GM21619 (cell line): ENCODE data around the gene LHFPL2.

Source experiments
- ATAC-seq: cut with Tn5 transposase; IDR thresholded peaks from one replicate; pipeline ENCODE4 v1.9.1; 2021; ENCODE audit not compliant: unreplicated experiment

Gene LHFPL2

GRCh38 chr5:78547183-78547582, 101.4 kb downstream of the LHFPL2 start:
- no peak for ATAC-seq

DNA sequence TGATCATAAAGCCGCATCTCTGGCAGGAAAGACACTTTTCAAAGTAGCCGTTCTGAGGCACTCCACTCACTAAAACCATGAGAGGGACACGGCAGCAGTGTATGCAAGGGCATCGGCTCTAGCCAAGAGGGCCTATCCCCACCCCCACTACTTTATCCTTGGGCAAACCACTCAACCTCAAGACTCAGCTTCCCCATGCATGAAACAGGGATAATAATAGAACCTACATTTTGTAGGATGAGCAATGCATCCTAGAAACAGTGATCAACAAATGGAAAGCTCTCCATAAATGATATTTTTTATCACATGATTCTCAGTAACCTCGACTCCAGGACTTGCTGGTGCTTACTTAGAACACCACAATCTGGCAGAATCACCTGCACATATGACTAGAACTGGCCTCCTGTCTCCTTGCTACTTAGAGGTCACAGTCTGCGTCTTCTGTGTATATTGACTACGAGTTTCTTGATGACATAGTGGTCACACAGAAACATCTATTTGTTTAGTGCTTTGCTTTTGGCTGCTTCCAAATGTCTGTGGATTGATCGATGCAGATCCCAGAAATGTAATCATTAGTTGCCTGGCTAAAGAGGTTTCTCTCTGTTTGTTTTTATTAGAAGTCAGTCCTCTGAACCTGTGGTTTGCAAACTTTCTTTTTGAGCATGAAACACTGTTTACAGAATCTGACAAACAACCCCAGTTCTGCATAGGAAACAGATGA, 102.1 kb downstream of the LHFPL2 start:
- no peak for ATAC-seq

- ATAC-seq: no peak
Observed at GRCh38 chr5:78545406-78545805, 103.2 kb downstream of the LHFPL2 start.

GRCh38 chr5:78544561-78545201, 103.9 kb downstream of the LHFPL2 start:
- ATAC-seq: no peak

GRCh38 chr5:78543916-78544315, 104.7 kb downstream of the LHFPL2 start:
- ATAC-seq: no peak

- ATAC-seq: no peak
Observed at GRCh38 chr5:78543292-78543691, 105.3 kb downstream of the LHFPL2 start.

- no peak for ATAC-seq
Observed at GRCh38 chr5:78542321-78542840, 106.2 kb downstream of the LHFPL2 start.

DNA sequence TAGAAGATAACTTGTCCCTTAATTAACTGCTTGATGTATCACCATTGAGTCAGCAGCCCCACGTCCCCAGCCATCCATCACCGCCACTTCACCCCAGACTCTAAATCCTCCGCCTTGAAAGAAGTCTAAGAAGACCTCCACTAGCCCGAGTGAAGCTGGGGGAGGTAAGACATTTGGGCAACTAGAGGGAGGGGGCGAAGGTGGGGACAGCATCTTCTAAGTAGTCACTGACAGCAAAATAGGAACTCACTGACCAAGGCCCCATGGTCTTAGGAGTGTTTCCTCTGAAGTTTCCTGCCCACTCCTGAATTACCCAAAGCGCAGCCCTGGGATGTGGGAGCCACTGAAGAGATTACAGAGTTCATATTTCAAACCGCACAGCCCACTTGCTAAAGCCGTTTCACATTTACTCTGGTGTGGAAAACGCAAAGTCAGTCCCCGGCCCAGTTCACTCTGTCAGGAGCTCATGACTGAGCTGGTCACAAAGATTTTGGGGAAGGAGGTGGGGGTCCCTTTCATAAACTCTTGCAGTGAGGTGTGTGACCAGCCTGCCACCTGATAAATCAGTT, 107.4 kb downstream of the LHFPL2 start:
- ATAC-seq: no peak

DNA sequence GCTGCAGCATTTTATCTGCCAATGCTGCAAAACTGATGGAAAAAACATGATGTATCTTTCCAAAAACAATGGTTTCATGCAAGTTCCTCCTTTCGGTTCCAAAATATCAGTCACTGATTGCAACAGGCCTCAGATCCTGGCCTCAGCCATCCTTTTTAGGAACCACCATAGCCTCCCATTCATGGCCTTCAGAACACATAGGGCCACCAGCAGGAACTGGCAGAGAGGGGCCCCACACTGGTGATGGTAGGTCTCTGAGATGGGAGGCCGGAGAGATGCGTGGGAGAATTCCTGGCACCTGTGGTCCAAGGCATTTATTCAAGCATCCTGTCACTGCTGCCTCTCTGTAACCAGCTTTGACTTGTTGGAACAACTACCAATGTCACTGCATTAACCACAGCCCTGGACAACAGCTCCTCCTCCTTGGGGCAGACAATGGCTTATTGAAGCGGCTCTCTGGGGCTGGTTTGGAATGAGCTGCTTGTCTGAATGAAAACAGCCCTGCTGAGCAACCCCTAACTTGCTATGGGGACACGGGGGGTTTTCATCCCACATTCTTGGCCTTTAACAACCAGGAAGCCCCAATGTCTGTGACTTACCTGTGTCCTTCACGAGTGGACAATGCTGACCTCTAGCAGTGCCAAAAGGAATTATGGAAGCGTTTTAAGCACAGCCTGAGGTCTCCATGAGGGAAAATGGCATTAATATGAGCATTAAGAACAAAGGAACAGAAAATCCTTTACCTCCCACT, 108.1 kb downstream of the LHFPL2 start:
- no peak for ATAC-seq

DNA sequence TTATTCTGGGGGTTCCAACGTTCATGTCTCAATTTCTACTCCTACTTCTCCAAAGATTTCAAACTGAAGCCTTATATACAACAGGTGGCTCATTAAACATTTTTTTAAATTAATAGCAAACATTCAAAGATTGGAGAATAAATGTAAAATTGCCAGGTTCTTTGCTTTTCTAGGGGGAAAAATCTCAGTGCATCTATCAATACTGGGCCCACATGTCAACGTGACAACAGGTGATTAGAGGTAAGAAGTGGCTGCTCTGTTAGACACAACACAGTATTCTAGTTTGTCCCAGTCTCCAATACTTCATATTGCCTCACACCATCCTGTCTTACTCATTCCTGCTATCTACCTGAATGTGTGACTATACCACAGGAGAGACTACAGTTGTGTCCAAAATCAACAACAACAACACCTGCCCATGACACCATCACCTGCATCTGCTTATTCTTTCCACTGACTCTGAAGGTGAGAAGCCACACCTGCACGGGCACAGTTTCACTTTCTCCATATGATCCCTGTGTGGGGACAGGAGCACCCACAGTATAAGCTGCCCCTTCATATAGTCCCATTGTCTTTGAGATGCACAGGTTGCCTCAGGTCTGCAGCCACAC, 110.2 kb downstream of the LHFPL2 start:
- ATAC-seq: no peak

DNA sequence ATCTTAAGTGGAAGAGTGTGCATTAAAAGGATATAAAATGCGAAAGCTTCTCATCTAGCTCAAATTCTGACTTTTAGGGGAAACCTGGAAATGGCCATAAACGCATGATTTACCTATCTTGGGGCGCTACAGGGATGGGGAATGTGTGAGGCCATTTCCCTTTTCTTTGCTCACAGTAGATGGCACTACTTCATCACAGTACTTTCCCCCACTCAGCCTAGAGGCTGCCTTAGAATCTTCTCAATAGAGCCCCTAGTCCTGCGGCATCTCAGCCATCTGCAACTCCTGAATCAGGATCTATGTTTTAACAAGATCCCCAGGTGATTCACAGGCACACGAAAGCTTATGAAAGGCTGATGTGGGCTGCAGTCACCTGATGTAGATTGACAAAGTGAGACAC, 110.8 kb downstream of the LHFPL2 start:
- ATAC-seq: peak; percentile 63

DNA sequence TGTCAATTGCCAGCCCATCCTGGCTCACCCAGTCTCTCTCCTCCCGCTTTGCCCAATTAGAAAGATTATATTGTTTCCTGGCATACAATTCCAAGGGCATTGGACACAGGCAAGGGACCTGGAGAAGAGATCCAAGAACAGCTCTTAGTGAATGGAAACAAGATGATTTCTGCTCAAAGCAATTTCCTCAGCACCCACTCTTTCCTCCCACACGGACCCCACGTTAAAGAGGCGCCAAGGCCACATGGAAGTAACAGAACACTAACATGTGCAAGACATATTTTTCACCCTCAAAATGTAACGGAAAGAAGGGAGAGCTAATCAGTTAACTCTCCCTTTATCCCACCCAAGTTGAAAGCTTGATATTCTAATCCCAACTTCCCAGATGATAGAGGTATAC, 111.2 kb downstream of the LHFPL2 start:
- no peak for ATAC-seq

- ATAC-seq: no peak
Observed at GRCh38 chr5:78536661-78537196, 111.8 kb downstream of the LHFPL2 start.

GRCh38 chr5:78534905-78535200, 113.7 kb downstream of the LHFPL2 start:
- ATAC-seq: no peak

- no peak for ATAC-seq
Observed at GRCh38 chr5:78534148-78534904, 114.2 kb downstream of the LHFPL2 start.

- ATAC-seq: peak; percentile 41
Observed at GRCh38 chr5:78533356-78533755, 115.2 kb downstream of the LHFPL2 start.

DNA sequence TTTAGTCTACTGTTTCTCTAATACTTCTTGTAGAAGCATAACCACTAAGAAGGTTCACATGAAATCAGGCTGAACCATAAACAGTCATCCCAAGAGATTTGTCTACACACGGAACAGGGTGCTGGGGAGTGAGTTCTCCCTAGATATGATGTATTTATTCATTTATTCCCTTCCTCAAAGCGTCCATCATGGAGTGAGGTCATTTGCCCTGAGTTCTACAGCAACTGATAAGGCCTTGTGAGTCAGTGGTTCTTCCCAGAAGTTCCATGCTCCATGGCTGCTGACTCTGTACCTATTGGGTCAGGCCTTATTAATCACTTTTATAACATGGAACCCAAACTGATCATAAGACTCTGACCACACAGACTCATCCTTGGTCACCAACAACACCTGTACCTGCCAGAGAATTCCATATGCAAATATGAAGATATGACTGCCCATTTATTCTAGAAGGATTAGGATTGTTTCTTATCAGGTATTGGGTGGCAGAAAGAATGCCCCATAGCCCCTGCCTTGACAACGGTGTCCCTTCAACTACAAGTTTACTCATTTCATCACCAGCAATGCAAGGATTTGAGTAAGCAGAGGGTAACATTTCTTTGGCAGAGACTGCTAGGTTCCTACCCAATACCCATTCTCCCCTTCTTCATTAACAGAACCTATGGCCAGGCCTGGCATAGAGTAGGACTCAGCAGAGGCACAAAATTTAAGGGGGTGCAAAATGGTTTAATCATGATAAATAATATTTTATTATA, 118.1 kb downstream of the LHFPL2 start:
- no peak for ATAC-seq

- ATAC-seq: no peak
Observed at GRCh38 chr5:78527925-78528324, 120.6 kb downstream of the LHFPL2 start.

DNA sequence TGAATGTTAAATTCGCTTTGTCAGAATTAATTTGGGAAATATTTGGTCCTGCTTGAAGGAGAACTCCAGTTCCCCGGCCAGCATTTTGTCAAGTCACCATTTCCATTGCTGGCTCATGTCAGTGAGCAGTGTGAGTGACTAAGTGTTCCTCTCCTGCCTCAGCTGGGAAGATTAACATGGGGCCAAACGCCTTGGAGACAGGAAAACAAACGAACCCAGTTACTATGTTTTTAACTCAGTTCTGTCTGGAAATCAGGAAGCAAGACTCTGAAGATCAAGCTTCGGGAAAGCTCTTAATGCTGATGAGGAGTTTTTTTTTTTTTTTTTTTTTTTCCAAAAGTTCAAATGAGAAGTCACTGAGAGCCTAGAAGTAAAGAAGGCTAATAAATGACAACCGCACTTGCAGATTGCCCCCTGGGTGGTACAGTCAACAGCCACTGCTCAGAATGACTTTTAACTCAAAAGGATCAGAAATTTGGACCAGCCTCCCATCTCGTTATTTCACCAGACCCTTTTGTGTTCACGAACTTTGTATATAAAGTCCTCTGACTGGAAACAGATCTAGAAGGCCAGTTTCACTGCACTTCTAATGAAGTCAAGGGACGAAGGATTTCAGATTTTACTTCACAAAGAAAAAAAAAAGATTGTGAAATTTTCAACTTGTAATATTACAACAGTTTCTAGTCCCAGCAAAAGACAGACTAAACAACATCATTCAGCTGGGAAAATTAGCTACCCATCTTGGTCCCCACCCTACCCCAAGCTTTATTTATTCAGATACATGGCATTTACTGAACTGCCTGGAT, 121.3 kb downstream of the LHFPL2 start:
- ATAC-seq: no peak
